Fibroblast of lung (primary cell): Measurements from ENCODE around the gene ALPK1.

Experiments
- CTCF ChIP-seq, 2 donors: IDR thresholded peaks in 1 of 2; conservative IDR thresholded peaks in 1 of 2; 1 replicate in 1 of 2; 2 replicates in 1 of 2; pipeline ENCODE4 v1.5.1; 2011 to 2012; ENCODE audit warnings: low read length in 2 of 2, control low read depth in 1 of 2, inconsistent platforms in 1 of 2, low read depth in 1 of 2, mild to moderate bottlenecking in 1 of 2
- EZH2 ChIP-seq: IDR thresholded peaks from 2 replicates; pipeline ENCODE4 v1.5.1; 2012; ENCODE audit warnings: low read length, control low read depth, mild to moderate bottlenecking; ENCODE audit errors: missing control alignments

- TF ChIP-seq CTCF (conservative IDR thresholded peaks at IDR 0.05 in 1 of 2, IDR thresholded peaks at IDR 0.05 in 1 of 2; ENCODE audit: low read depth in 1 of 2, low read length in 2 of 2) (no peak), EZH2 (no peak)
Observed at GRCh38 chr4:112284662-112285411, 12.3 kb upstream of the ALPK1 start.
